ENCODE results near the gene SLC35E2B. TPM values are rescaled to one million over a fixed set of nuclear protein-coding genes. Genes with fewer than 3 reads are reported as not detected.

The SLC35E2B gene
- total and polyA plus RNA-seq, 2 of the 8 experiments (the other 6 are each of a cell fraction or from before 2014, with no cell fraction given), result 25.9 to 46.7 TPM

GRCh38 chr1:1620433-1621139 is 72.0 kb downstream of the SLC35E2B start (continued):
- TF ChIP-seq CHD2 (IDR thresholded peaks at IDR 0.05; ENCODE audit: low read length), result no peak
- no peak for TF ChIP-seq SP2 (IDR thresholded peaks at IDR 0.05; ENCODE audit: low read length)
- no peak for TF ChIP-seq SP1 (IDR thresholded peaks at IDR 0.05; ENCODE audit: low read depth, low read length)
- no peak for TF ChIP-seq RXRA (IDR thresholded peaks at IDR 0.05; ENCODE audit: insufficient read depth, low read depth, low read length)
- no peak for TF ChIP-seq GTF2F1 (IDR thresholded peaks at IDR 0.05; ENCODE audit: borderline replicate concordance, low read depth, low read length)
- TF ChIP-seq POU5F1 (IDR thresholded peaks at IDR 0.05; ENCODE audit: low read depth, low read length), result no peak
- TF ChIP-seq KDM1A (IDR thresholded peaks at IDR 0.05; ENCODE audit: borderline replicate concordance, low read length), result no peak
- no peak for TF ChIP-seq CREB1 (IDR thresholded peaks at IDR 0.05)

Measured in H1 (cell line).